Measurements from ENCODE around the gene MAPK10.

DNA sequence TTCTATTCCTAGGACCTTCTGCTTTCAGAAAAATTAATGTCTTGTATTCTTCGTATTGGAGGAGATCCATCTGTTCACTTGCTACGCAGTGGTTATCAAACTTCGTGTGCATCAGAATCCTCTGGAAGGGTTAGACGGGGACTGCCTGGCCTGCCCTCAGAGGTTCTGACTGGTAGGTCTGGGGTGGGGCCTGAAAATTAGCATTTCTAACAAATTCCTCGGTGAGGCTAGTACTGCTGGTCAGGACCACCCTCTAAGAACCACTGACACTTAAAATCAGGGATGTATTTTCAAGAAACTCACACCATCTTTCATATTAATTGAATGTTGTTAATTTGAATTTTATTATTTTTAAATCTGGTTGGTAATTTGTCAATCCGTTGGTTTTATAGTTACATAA lies 63.0 kb downstream of the MAPK10 start:
- TF ChIP-seq, protein P1, sequence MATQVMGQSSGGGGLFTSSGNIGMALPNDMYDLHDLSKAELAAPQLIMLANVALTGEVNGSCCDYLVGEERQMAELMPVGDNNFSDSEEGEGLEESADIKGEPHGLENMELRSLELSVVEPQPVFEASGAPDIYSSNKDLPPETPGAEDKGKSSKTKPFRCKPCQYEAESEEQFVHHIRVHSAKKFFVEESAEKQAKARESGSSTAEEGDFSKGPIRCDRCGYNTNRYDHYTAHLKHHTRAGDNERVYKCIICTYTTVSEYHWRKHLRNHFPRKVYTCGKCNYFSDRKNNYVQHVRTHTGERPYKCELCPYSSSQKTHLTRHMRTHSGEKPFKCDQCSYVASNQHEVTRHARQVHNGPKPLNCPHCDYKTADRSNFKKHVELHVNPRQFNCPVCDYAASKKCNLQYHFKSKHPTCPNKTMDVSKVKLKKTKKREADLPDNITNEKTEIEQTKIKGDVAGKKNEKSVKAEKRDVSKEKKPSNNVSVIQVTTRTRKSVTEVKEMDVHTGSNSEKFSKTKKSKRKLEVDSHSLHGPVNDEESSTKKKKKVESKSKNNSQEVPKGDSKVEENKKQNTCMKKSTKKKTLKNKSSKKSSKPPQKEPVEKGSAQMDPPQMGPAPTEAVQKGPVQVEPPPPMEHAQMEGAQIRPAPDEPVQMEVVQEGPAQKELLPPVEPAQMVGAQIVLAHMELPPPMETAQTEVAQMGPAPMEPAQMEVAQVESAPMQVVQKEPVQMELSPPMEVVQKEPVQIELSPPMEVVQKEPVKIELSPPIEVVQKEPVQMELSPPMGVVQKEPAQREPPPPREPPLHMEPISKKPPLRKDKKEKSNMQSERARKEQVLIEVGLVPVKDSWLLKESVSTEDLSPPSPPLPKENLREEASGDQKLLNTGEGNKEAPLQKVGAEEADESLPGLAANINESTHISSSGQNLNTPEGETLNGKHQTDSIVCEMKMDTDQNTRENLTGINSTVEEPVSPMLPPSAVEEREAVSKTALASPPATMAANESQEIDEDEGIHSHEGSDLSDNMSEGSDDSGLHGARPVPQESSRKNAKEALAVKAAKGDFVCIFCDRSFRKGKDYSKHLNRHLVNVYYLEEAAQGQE (IDR thresholded peaks at IDR 0.05) = no peak
- TF ChIP-seq, protein P2, sequence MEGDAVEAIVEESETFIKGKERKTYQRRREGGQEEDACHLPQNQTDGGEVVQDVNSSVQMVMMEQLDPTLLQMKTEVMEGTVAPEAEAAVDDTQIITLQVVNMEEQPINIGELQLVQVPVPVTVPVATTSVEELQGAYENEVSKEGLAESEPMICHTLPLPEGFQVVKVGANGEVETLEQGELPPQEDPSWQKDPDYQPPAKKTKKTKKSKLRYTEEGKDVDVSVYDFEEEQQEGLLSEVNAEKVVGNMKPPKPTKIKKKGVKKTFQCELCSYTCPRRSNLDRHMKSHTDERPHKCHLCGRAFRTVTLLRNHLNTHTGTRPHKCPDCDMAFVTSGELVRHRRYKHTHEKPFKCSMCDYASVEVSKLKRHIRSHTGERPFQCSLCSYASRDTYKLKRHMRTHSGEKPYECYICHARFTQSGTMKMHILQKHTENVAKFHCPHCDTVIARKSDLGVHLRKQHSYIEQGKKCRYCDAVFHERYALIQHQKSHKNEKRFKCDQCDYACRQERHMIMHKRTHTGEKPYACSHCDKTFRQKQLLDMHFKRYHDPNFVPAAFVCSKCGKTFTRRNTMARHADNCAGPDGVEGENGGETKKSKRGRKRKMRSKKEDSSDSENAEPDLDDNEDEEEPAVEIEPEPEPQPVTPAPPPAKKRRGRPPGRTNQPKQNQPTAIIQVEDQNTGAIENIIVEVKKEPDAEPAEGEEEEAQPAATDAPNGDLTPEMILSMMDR (IDR thresholded peaks at IDR 0.05) = no peak
- TF ChIP-seq RNF2 (IDR thresholded peaks at IDR 0.05; ENCODE audit: borderline replicate concordance, low read depth) = no peak
- TF ChIP-seq BHLHE40 (IDR thresholded peaks at IDR 0.05; ENCODE audit: low read depth, low read length) = no peak
- no peak for TF ChIP-seq HEYL (CRISPR knock-in tag; IDR thresholded peaks at IDR 0.05)
- no peak for TF ChIP-seq JUNB (IDR thresholded peaks at IDR 0.05)
- TF ChIP-seq, protein P3, sequence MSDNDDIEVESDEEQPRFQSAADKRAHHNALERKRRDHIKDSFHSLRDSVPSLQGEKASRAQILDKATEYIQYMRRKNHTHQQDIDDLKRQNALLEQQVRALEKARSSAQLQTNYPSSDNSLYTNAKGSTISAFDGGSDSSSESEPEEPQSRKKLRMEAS (IDR thresholded peaks at IDR 0.05) = no peak
- TF ChIP-seq RAD21 (conservative IDR thresholded peaks at IDR 0.05 in 1 of 2, IDR thresholded peaks at IDR 0.05 in 1 of 2) = no peak
- TF ChIP-seq, protein P4, sequence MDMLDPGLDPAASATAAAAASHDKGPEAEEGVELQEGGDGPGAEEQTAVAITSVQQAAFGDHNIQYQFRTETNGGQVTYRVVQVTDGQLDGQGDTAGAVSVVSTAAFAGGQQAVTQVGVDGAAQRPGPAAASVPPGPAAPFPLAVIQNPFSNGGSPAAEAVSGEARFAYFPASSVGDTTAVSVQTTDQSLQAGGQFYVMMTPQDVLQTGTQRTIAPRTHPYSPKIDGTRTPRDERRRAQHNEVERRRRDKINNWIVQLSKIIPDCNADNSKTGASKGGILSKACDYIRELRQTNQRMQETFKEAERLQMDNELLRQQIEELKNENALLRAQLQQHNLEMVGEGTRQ (IDR thresholded peaks at IDR 0.05) = no peak
- no peak for TF ChIP-seq MAFK (IDR thresholded peaks at IDR 0.05; ENCODE audit: partially characterized antibody)
- no peak for TF ChIP-seq TP53 (CRISPR knock-in tag; IDR thresholded peaks at IDR 0.05)
